GM10248 (cell line): ENCODE data around the gene SCT.
"Not testable (repeated sequence)": the region's sequence is repeated elsewhere in the genome, so short reads cannot be mapped to it uniquely, and the experiment has no call there.

Source experiments
- CTCF ChIA-PET: fragments of 300-600 bp; sonication (Branson Sonifier 250); formaldehyde crosslinking; extraction: SDS; loops from one replicate; lab custom pipeline; 2021; ENCODE audit warnings: antibody characterized with exemption; lab: Yijun Ruan, JAX
- POLR2A ChIA-PET: fragments of 350-650 bp; sonication (Branson Sonifier 250); formaldehyde crosslinking; extraction: SDS; loops from one replicate; lab custom pipeline; 2020; ENCODE audit warnings: antibody characterized with exemption; lab: Yijun Ruan, JAX
- DNase-seq: peaks from one replicate; pipeline ENCODE4 v3.0.0; 2012; ENCODE audit errors: extremely low spot score
- TF ChIP-seq, protein P1 (sequence below): IDR thresholded peaks from 2 replicates; pipeline ENCODE4 v1.5.1; 2012; ENCODE audit warnings: mild to moderate bottlenecking, low read depth; ENCODE audit errors: extremely low read depth, missing control alignments, control extremely low read depth

SCT gene

DNA sequence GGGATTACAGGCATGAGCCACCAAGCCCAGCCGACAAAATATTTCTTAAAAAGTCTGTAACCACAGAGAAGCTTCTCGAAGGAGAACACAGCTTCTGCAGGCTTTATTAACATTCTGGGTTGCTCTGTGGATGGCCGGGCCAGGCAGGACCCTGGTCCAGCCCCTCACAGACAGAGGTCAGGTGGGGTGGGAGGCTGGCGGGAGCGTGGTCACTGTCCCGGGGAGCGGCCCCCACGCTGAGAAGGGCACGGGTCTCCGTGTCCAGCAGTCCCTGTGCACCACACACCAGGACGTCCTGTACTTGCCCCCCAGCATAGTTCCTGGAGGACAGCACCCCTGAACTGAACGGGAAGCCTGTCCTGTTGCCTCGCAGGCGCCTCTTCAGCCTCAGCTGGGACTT lies 29.4 kb upstream of the SCT start:
- DNase-seq, result no peak
- CTCF ChIA-PET, result no interaction called here
- POLR2A ChIA-PET, result no interaction called here
- TF ChIP-seq, protein P1, sequence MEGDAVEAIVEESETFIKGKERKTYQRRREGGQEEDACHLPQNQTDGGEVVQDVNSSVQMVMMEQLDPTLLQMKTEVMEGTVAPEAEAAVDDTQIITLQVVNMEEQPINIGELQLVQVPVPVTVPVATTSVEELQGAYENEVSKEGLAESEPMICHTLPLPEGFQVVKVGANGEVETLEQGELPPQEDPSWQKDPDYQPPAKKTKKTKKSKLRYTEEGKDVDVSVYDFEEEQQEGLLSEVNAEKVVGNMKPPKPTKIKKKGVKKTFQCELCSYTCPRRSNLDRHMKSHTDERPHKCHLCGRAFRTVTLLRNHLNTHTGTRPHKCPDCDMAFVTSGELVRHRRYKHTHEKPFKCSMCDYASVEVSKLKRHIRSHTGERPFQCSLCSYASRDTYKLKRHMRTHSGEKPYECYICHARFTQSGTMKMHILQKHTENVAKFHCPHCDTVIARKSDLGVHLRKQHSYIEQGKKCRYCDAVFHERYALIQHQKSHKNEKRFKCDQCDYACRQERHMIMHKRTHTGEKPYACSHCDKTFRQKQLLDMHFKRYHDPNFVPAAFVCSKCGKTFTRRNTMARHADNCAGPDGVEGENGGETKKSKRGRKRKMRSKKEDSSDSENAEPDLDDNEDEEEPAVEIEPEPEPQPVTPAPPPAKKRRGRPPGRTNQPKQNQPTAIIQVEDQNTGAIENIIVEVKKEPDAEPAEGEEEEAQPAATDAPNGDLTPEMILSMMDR, result no peak

DNA sequence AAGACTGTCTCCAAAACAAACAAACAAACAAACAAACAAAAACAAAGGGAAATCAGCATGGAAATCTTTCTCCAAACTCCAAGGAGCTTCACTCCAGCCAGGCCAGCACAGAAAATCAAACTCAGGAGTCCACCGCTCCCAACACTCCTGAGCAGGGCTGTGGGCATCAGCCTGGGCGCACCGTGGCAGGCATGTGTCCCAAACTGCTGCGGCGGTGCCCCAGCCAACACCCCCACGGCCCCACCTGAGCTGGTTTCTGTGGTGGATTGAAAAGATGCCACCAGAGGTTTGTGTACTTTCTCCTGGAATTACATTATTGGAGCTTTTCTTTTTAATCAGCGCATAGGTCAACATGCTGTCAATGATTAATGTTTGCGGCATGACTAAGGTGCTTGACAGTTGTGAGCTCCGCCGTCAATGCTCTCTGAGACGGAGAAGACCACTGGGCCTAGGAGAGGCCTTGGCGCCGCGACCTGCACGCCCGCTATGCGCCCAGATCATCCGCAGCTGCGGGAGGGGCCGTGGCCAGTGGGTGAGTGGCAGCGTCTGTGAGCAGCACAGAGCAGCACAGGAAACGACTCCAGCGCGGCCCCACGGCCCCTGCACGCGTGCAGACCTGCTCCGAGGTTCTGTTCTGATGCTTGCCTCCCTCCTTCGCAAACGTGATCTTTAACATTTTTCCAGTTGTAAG lies 28.2 kb upstream of the SCT start:
- POLR2A ChIA-PET, result no interaction called here
- CTCF ChIA-PET, result interaction anchor here (0.9 kb wide), 1 partner anchor 25 kb away, joined by 3 read pairs; no protein-coding TSS in a partner anchor
- DNase-seq, result no peak
- TF ChIP-seq, protein P1, result no peak

DNA sequence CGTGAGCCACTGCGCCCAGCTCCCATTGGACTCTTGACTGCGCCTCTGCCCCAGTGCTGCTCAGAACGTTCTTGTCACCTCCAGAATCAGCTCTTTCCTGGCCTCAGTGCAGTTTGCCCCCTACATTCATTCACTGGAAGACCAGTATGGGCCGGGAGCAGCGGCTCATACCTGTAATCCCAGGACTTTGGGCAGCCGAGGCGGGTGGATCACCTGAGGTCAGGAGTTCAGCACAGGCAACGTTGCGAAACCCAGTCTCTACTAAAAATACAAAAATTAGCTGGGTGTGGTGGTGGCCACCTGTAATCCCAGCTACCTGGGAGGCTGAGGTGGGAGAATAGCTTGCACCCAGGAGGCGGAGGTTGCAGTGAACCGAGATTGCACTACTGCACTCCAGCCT lies 27.5 kb upstream of the SCT start:
- POLR2A ChIA-PET, DNase-seq: not testable (repeated sequence)
- CTCF ChIA-PET, result interaction anchor here (0.9 kb wide), 1 partner anchor 26 kb away, joined by 3 read pairs; no protein-coding TSS in a partner anchor

DNA sequence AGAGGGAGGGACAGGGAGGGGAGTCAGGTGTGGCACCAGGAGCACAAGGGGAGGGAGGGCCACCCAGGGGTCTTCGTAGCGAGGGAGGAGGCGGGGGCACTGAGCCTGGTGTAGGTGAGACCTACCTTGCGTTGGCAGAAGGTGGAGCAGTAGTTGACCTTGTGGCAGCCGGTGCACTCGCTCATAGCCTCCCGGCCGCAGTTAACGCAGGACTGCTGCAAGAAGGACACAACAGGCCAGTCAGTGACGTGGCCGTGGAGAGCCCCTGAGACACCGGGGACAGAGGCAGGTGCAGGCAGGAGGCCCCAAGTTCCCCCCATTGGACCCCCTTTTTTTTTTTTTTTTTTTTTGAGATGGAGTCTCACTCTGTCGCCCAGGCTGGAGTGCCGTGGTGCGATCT lies 26.9 kb upstream of the SCT start:
- ChIA-PET POLR2A (no interaction called here), CTCF (no interaction called here)
- no peak for DNase-seq
- TF ChIP-seq, protein P1, result no peak

DNA sequence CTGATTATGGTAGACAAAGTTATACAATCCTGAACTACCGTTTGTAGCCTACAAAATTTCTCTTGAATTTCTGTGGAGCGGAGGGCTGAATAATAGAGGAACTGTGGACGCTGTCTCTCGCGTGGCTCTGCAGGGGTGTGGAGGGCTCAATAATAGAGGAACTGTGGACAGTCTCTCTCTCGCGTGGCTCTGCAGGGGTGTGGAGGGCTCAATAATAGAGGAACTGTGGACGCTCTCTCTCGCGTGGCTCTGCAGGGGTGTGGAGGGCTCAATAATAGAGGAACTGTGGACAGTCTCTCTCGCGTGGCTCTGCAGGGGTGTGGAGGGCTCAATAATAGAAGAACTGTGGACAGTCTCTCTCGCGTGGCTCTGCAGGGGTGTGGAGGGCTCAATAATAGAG lies 26.2 kb upstream of the SCT start:
- CTCF ChIA-PET, POLR2A ChIA-PET, DNase-seq: not testable (repeated sequence)

DNA sequence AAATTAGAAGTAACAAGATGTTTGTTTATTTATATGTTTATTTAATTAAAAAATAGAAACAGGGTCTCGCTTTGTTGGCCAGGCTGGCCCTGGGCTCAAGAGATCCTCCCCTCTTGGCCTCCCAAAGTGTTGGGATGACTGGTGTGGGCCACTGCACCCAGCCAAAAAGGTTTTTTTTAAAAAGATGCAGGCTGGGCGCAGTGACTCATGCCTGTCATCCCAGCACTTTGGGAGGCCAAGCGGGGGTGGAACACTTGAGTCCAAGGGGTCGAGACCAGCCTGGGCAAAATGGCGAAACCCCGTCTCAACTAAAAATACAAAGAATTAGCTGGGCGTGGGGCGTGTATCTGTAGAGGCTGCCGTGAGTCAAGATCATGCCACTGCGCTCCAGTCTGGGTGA lies 23.5 kb upstream of the SCT start:
- ChIA-PET POLR2A (no interaction called here), CTCF (interaction anchor here (0.9 to 1.3 kb wide), 2 partner anchors 12 kb away, joined by 3 to 4 read pairs; no protein-coding TSS in a partner anchor)
- no peak for DNase-seq
- TF ChIP-seq, protein P1, result no peak

DNA sequence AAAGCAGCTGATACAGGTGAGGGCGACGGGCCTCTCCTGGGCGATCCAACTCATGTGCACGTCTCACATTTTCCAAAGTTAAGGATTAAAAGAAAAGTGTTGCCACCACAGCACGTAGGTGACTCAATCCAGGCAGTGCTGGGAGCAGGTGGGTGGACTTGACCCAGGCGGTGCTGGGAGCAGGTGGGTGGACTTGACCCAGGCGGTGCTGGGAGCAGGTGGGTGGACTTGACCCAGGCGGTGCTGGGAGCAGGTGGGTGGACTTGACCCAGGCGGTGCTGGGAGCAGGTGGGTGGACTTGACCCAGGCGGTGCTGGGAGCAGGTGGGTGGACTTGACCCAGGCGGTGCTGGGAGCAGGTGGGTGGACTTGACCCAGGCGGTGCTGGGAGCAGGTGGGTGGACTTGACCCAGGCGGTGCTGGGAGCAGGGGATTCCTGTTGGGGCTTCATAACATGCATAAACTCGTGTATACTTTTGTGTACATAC lies 20.7 kb upstream of the SCT start:
- CTCF ChIA-PET, result interaction anchor here (1.6 kb wide), 1 partner anchor 13 kb away, joined by 3 read pairs; no protein-coding TSS in a partner anchor
- DNase-seq, POLR2A ChIA-PET: not testable (repeated sequence)

DNA sequence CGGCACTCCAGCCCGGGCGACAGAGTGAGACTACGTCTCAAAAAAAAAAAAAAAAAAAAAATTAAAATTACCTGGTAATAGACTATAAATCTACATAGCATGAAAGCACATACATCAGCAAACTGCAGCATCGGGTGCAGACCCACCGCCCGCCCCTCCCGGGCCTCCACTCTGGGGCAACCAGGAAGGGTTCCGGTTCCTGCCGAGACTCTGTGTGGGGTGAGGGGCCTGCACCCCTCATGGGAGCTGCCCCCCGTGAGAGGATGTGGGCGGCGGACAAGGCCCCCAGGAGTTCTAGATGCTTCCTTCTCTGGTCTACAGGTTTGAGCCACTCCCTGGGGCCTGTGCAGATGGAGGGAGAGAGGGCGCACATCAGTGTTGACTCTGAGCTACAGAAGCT lies 19.2 kb upstream of the SCT start:
- TF ChIP-seq, protein P1, result no peak
- ChIA-PET CTCF (interaction anchor here (1.6 kb wide), 1 partner anchor 16 kb away, joined by 3 read pairs; no protein-coding TSS in a partner anchor), POLR2A (no interaction called here)
- DNase-seq, result no peak
